ENCODE results near the gene PRKG1.

PRKG1 gene

GRCh38 chr10:51861051-51861450, 786.8 kb downstream of the PRKG1 start:
- no peak for DNase-seq

GRCh38 chr10:51861731-51862130, 787.4 kb downstream of the PRKG1 start:
- no peak for DNase-seq

GRCh38 chr10:51862149-51862548, 787.9 kb downstream of the PRKG1 start:
- DNase-seq: no peak

- DNase-seq: no peak
Observed at GRCh38 chr10:51867956-51868355, 793.7 kb downstream of the PRKG1 start.

GRCh38 chr10:51874131-51874530, 799.8 kb downstream of the PRKG1 start:
- DNase-seq: no peak

GRCh38 chr10:51875610-51876009, 801.3 kb downstream of the PRKG1 start:
- no peak for DNase-seq

- no peak for DNase-seq
Observed at GRCh38 chr10:51876503-51876902, 802.2 kb downstream of the PRKG1 start.

GRCh38 chr10:51876979-51877378, 802.7 kb downstream of the PRKG1 start:
- no peak for DNase-seq

- no peak for DNase-seq
Observed at GRCh38 chr10:51877636-51878035, 803.3 kb downstream of the PRKG1 start.

GRCh38 chr10:51878695-51879094, 804.4 kb downstream of the PRKG1 start:
- DNase-seq: no peak

GRCh38 chr10:51879238-51879637, 805.0 kb downstream of the PRKG1 start:
- DNase-seq: peak; percentile 19

GRCh38 chr10:51881213-51881612, 806.9 kb downstream of the PRKG1 start:
- DNase-seq: no peak

GRCh38 chr10:51886438-51887068, 812.3 kb downstream of the PRKG1 start:
- no peak for DNase-seq

- no peak for DNase-seq
Observed at GRCh38 chr10:51888263-51888662, 814.0 kb downstream of the PRKG1 start.

- no peak for DNase-seq
Observed at GRCh38 chr10:51892313-51892712, 818.0 kb downstream of the PRKG1 start.

- peak; percentile 3 for DNase-seq
Observed at GRCh38 chr10:51892965-51893658, 818.8 kb downstream of the PRKG1 start.

- no peak for DNase-seq
Observed at GRCh38 chr10:51894771-51895578, 820.7 kb downstream of the PRKG1 start.

- no peak for DNase-seq
Observed at GRCh38 chr10:51896849-51897248, 822.6 kb downstream of the PRKG1 start.

- no peak for DNase-seq
Observed at GRCh38 chr10:51897560-51897959, 823.3 kb downstream of the PRKG1 start.

- no peak for DNase-seq
Observed at GRCh38 chr10:51900180-51900579, 825.9 kb downstream of the PRKG1 start.

GRCh38 chr10:51903675-51904074, 829.4 kb downstream of the PRKG1 start:
- DNase-seq: no peak

- no peak for DNase-seq
Observed at GRCh38 chr10:51905032-51905431, 830.7 kb downstream of the PRKG1 start.

- no peak for DNase-seq
Observed at GRCh38 chr10:51907361-51907760, 833.1 kb downstream of the PRKG1 start.

GRCh38 chr10:51910189-51910588, 835.9 kb downstream of the PRKG1 start:
- DNase-seq: no peak
